ENCODE data around the gene USP1.

Gene USP1, protein sequence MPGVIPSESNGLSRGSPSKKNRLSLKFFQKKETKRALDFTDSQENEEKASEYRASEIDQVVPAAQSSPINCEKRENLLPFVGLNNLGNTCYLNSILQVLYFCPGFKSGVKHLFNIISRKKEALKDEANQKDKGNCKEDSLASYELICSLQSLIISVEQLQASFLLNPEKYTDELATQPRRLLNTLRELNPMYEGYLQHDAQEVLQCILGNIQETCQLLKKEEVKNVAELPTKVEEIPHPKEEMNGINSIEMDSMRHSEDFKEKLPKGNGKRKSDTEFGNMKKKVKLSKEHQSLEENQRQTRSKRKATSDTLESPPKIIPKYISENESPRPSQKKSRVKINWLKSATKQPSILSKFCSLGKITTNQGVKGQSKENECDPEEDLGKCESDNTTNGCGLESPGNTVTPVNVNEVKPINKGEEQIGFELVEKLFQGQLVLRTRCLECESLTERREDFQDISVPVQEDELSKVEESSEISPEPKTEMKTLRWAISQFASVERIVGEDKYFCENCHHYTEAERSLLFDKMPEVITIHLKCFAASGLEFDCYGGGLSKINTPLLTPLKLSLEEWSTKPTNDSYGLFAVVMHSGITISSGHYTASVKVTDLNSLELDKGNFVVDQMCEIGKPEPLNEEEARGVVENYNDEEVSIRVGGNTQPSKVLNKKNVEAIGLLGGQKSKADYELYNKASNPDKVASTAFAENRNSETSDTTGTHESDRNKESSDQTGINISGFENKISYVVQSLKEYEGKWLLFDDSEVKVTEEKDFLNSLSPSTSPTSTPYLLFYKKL

DNA sequence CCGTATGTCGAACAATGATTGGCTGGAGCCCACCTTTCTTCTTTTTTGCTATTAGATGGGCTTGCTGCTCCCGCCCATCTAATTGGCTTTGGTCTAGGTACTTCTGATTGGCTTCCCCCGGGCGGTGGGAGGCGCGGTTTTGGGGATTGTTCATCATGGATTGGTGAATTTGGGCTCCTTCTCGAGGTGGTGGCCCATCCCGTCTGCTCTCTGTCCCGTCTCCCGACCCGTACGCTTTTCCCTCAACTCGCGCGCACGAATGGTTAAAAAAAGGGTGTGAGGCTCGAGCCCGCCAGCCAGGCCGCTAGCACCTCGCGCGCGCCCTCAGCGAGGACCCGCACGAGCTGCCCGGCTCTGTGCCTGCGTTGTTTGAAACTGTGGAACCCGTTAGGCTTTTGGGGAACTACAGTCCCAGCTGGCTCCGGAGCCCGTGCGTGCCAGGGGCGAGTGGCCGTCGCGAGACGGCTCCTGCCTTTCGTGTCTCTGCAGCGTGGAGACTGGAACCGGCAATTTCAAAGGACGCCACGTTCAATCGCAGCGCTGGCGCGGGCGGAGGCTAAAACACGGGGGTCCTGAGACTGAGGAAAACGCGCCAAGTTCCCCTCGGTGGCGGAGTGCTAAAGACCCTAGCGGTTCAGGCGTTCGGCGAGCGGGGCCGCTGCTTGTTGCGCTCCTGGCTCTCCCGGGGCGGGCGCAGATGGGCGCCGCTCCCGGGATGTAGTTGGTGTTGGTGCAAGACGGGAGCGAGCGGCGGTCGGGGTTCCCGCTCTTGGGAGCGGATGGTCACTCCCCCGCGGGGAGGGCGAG lies at the start of gene USP1:
Gene USP1, plus strand, starts transcription at position 584 of the 807 bp plus-strand sequence. CDS start 2,819 bp downstream, outside the sequence.
- peak; percentile 100 for DNase-seq

- DNase-seq: no peak
Observed at GRCh38 chr1:62389531-62389930, 47.3 kb upstream of the USP1 start.

DNA sequence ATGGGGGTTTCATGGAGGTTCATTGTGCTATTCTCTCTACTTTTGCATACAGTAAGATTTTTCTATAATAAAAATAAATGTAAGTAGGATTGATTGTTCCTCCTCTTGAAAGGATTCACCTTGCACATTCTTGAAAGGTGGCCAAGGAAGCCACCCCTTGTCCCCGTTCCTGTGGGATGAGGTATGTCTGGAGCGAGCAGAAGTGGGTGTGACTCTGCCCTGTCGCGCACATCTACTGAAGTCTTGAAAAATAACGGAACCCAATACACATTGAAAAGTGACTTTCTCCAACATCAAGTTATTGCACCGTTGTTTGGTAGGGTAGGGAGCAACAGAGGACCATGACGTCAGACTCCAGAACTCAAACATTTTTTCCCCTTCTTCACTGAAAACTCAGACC lies 46.8 kb upstream of the USP1 start:
- DNase-seq: no peak

GRCh38 chr1:62391369-62391971 lies 45.4 kb upstream of the USP1 start:
- DNase-seq: no peak

- DNase-seq: no peak
Observed at GRCh38 chr1:62392951-62393350, 43.9 kb upstream of the USP1 start.

DNA sequence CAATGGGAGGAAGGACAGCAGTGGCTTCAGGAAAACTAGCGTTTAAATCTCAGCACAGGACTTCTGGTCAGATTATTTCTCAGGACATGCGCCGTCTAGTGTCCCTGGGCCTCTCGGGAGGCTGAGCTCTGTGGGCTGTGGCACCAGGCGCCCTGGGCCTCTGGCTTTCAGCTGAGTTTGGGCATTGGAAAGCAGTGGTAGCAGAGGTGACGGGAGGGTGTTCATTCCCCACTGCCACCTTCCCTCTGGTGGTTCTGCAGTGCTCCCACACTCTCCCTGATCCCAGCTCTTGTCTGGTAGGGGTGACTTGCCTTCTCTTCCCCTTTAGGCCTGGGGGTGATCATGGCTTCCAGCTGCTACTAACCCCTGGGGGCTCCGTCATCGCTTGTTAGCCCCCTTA lies 42.2 kb upstream of the USP1 start:
- DNase-seq: no peak

- DNase-seq: no peak
Observed at GRCh38 chr1:62395291-62395690, 41.6 kb upstream of the USP1 start.

DNA sequence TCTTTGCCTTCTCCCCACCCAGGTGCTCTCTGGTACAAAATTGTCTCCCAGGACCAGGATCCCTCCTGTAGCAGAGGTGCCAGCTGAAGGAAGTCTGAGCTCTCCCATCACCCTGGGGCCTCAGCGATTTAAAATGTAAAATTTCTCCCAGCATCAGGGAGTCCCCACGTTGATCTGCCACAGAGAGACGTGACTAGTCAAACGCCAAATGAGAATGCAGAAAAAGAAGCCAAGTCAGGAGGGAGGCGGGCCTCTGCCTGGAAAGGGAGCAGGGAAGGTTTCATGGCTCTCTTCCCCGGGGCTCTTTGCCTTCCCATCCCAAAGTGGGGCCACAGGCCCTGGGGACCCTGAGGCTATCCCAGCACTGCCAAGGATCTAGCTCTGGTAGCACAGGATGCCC lies 40.0 kb upstream of the USP1 start:
- DNase-seq: no peak

DNA sequence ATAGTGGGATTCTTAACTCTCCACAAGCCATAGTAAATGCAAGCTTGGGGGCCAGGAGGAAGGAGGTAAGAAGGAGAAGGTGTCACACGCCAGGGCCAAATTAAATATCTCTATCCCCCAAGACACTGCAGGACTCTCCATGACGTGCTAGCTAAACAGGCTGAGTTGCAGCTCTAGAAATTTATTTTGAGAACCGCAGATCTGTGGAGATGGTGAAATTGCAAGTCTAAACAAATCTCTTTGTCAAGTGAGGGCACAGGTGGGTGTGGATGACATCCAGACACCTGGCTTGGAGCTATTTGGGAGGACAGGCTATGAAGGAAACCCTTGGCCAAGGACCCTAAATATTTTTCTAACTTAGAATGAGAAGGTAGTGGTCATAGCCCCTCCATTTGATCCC lies 39.5 kb upstream of the USP1 start:
- no peak for DNase-seq

- no peak for DNase-seq
Observed at GRCh38 chr1:62398377-62398776, 38.5 kb upstream of the USP1 start.

DNA sequence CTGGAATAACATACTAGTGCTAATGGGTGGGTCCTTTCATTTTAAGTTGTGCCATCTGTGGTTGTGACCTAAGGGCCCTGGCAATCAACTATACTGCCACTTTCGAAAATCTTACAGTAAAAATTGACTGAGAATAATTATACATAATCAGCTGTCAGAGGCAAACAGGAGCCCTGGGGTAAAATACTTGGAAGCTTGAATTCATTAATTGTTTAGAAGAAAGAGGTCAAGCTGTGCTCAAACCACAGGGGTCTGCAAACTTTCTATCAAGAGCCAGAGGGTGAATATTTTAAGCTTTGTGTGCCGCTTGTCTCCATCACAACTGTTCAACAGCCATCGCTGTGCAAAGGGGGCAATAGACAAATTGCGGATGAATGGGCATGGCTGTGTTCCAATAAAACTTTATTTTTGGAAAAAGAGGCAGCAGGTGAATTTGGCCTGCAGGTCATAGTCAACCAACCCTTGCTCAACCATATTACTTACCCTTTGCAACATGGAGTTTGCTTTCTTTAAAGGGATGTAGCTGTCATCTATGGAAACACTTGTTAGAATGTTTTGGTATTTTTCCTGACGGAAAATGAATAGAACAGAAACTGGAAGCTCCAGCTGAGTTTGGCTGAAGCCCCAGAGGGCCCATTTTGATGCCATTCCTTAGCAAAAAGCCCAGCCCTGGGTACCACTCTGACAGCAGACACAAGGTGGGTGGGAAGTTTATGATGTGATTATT lies 35.7 kb upstream of the USP1 start:
- no peak for DNase-seq

GRCh38 chr1:62405247-62405646 lies 31.6 kb upstream of the USP1 start:
- DNase-seq: no peak

- DNase-seq: no peak
Observed at GRCh38 chr1:62406576-62406975, 30.3 kb upstream of the USP1 start.

- DNase-seq: no peak
Observed at GRCh38 chr1:62407398-62408009, 29.3 kb upstream of the USP1 start.

DNA sequence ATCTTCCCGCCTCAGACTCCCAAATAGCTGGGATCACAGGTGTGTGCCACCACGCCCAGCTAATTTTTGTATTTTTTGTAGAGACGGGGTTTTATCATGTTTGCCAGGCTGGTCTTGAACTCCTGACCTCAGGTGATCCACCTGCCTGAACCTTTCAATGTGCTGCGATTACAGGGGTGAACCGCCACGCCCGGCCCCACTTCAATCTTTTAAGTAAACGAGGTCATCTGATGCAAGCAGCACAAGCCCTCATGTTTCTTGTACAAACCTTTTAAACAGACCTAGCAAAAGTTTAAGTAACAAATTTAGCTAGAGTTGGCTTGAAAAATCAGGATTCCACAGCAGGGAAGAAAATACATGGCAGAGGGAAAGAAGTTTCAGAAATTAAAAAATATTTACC lies 21.2 kb upstream of the USP1 start:
- no peak for DNase-seq

DNA sequence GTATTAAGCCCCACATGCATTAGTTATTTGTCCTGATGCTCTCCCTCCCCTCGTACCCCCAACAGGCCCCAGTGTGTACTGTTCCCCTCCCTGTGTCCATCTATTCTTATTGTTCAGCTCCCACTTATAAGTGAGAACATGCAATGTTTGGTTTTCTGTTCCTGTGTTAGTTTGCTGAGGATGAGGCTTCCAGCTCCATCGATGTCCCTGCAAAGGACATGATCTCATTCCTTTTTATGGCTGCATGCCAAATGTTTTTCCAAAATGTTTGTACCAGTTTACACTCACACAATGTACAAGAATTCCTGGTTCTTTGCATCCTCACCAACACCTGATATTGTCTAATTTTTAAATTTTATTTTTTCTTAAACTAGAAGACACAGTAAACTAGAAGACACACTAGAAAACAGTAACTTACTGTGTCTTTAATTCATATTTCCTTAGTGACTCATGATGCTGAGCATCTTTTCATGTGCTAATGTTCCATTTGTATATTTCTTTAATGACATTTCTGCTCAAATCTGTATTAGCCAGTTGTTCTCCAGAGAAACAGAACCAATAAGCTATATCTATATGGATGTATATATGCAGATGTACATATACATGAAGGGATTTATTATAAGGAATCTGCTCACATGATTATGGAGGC lies 19.4 kb upstream of the USP1 start:
- DNase-seq: no peak

DNA sequence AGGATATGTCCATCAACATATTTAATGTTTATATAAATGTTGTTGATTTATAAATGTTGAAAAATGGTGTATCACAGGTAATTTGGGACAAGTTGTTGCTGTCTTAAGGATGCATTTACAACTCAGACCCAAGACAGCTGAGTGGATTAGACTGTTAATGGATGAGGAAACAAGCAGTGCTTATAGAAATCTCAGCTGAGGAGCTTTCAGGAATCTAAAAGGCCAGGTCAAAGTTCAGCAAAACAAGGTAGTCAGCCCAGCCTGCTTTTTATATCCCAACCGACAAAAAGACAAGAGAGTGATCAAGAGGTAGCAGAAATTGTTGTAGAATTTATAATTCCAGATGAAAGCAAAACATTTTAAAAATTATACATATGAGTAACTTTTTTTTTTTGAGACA lies 16.6 kb upstream of the USP1 start:
- DNase-seq: no peak

DNA sequence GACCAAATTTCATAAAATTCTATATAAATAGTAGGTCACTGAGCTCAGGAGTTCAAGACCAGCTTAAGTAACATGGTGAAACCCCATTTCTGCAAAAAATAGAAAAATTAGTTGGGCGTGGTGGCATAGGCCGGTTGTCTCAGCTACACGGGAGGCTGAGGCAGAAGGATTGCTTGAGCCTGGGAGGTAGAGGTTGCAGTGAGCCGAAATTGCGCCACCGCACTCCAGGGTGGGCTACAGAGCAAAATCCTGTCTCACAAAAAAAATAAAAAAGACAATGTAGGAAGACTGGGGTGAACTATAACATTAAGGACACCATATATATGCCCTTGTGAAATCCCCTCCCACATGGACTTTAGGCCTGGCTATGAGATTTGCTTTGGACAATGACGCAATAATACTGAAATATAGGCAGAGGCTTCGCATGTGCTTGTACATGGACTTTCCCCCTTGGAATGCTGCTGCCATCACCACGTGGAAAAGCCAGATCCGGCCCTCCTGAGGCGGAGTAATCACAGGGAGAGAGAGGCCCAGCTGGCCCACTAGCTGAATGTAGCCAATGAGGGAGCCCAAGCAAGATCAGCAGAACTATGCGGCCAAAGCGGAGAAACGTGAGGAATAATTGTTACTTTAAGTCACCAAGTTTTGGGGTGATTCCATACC lies 13.1 kb upstream of the USP1 start:
- no peak for DNase-seq

- DNase-seq: no peak
Observed at GRCh38 chr1:62424411-62424810, 12.4 kb upstream of the USP1 start.

GRCh38 chr1:62425041-62425440 lies 11.8 kb upstream of the USP1 start:
- DNase-seq: no peak

DNA sequence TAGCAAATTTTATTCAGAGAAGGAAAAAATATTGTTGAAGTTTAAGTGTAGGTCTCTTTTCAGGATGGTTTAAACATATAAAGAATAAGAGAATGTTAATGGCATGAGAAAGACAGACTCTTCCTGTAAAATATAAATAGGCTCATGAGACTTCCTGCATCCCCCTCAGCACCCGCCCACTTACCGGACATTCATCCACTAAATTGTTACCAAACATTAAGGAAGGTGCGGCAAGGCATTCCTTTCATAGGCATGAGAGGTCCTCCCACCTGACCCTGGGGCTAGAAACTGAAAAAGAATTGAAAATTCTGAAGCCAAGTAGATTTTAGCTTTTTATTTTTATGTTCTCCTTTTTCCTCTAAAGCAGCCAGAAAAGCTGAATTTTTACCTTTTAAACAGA lies 10.6 kb upstream of the USP1 start:
- no peak for DNase-seq

Measured in left hindlimb (tissue), 1 donor.